Measurements from ENCODE around the gene VWA5B2. TPM values are rescaled to one million over a fixed set of nuclear protein-coding genes. Genes with fewer than 3 reads are reported as not detected.
"Not testable (repeated sequence)": the region's sequence is repeated elsewhere in the genome, so short reads cannot be mapped to it uniquely, and the experiment has no call there.

Gene VWA5B2
- total RNA-seq, 1 donor from 2014 or later: 1.1 TPM

DNA sequence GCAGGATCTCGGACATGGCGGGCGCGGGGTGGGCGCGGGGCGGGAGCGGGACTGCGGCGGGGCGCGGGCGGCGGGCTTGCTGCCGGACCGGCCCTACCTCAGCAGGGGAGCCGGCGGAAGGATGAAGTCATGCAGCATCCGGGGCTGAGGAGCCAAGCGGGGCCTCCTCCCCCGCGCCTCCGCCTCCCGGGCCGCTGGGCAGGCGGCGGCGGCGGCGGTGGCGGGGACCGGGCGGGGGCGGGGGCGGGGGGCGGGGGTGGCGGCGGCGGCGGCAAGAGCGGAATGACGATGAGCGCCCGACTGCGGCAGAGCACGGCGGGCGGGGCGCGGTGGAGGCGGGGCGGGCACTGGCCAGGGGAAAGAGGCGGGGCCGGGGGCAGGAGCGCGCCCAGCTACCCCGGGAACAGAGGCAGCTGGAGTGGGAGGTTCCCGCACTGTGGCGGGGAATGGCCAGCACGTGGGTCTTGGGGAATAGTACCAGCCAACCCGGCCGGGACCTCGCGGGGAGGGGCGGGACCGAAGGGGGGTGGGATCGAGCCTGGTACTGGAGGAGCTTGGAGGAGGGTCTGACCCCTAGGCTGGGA is 32.0 kb downstream of the VWA5B2 start, which contains the start of gene CAMK2N2:
TSS of gene CAMK2N2 (minus strand) at position 284 of the 584 bp plus-strand sequence. CDS start at position 16, 268 bp downstream.
- Mint-ChIP-seq H3K27ac (ENCODE audit: unreplicated experiment) (no peak within 1 kb of the TSS), H3K36me3 (ENCODE audit: low read depth, unreplicated experiment) (peaks cover 13% of the 10 kb centered on the region), H3K9me3 (ENCODE audit: unreplicated experiment) (no peaks in the 10 kb centered on the region), H3K4me1 (ENCODE audit: unreplicated experiment) (peaks cover 22% of the 10 kb centered on the region), H3K4me3 (ENCODE audit: unreplicated experiment) (peak within 1 kb of the TSS; percentile 88), H3K27me3 (ENCODE audit: unreplicated experiment) (peaks cover 34% of the 10 kb centered on the region)
- TF ChIP-seq, protein P1, sequence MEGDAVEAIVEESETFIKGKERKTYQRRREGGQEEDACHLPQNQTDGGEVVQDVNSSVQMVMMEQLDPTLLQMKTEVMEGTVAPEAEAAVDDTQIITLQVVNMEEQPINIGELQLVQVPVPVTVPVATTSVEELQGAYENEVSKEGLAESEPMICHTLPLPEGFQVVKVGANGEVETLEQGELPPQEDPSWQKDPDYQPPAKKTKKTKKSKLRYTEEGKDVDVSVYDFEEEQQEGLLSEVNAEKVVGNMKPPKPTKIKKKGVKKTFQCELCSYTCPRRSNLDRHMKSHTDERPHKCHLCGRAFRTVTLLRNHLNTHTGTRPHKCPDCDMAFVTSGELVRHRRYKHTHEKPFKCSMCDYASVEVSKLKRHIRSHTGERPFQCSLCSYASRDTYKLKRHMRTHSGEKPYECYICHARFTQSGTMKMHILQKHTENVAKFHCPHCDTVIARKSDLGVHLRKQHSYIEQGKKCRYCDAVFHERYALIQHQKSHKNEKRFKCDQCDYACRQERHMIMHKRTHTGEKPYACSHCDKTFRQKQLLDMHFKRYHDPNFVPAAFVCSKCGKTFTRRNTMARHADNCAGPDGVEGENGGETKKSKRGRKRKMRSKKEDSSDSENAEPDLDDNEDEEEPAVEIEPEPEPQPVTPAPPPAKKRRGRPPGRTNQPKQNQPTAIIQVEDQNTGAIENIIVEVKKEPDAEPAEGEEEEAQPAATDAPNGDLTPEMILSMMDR (IDR thresholded peaks at IDR 0.05; ENCODE audit: unreplicated experiment): no peak
- peak; percentile 34 for DNase-seq (ENCODE audit: low spot score)

GRCh38 chr3:184261854-184262763 is 32.7 kb downstream of the VWA5B2 start:
- peak overlapping the region; percentile 88 for H3K4me3 Mint-ChIP-seq (ENCODE audit: unreplicated experiment)
- H3K4me1 Mint-ChIP-seq (ENCODE audit: unreplicated experiment): peaks cover 22% of the 10 kb centered on the region
- H3K9me3 Mint-ChIP-seq (ENCODE audit: unreplicated experiment): no peaks in the 10 kb centered on the region
- DNase-seq (ENCODE audit: low spot score): no peak
- TF ChIP-seq, protein P1 (IDR thresholded peaks at IDR 0.05; ENCODE audit: unreplicated experiment): no peak
- peaks cover 13% of the 10 kb centered on the region for H3K36me3 Mint-ChIP-seq (ENCODE audit: low read depth, unreplicated experiment)
- peaks cover 34% of the 10 kb centered on the region for H3K27me3 Mint-ChIP-seq (ENCODE audit: unreplicated experiment)
- no peak overlapping the region for H3K27ac Mint-ChIP-seq (ENCODE audit: unreplicated experiment)

- Mint-ChIP-seq H3K9me3 (ENCODE audit: unreplicated experiment) (no peaks in the 10 kb centered on the region), H3K4me1 (ENCODE audit: unreplicated experiment) (peaks cover 22% of the 10 kb centered on the region), H3K36me3 (ENCODE audit: low read depth, unreplicated experiment) (peaks cover 13% of the 10 kb centered on the region), H3K4me3 (ENCODE audit: unreplicated experiment) (no peak overlapping the region), H3K27me3 (ENCODE audit: unreplicated experiment) (peaks cover 30% of the 10 kb centered on the region), H3K27ac (ENCODE audit: unreplicated experiment) (no peak overlapping the region)
- TF ChIP-seq, protein P1 (IDR thresholded peaks at IDR 0.05; ENCODE audit: unreplicated experiment): no peak
- DNase-seq (ENCODE audit: low spot score): no peak
Observed at GRCh38 chr3:184262764-184263179, 33.4 kb downstream of the VWA5B2 start.

GRCh38 chr3:184267249-184267648 is 37.9 kb downstream of the VWA5B2 start:
- H3K4me1 Mint-ChIP-seq (ENCODE audit: unreplicated experiment); DNase-seq (ENCODE audit: low spot score); H3K4me3 Mint-ChIP-seq (ENCODE audit: unreplicated experiment); H3K36me3 Mint-ChIP-seq (ENCODE audit: low read depth, unreplicated experiment); H3K27ac Mint-ChIP-seq (ENCODE audit: unreplicated experiment); H3K9me3 Mint-ChIP-seq (ENCODE audit: unreplicated experiment); H3K27me3 Mint-ChIP-seq (ENCODE audit: unreplicated experiment): not testable (repeated sequence)

DNA sequence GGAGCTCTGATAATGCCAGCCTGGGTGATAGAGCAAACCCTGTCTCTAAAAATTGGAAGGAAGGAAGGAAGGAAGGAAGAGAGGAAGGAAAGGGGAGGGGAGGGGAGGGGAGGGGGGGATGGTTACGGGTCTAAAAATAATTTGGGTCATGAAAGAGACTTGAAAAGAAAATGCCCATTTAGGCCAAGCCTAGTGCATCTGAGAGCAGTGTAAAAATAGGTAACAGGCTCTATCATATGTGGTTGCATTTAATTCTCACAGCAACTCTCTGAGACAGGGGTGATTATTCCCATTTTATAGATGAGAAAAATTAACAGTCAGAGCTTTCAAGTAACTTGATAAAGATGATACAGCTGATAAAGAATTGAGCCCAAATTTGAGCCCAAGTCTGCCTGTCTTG is 42.9 kb downstream of the VWA5B2 start:
- peaks cover 16% of the 10 kb centered on the region for H3K27me3 Mint-ChIP-seq (ENCODE audit: unreplicated experiment)
- no peak overlapping the region for H3K27ac Mint-ChIP-seq (ENCODE audit: unreplicated experiment)
- DNase-seq (ENCODE audit: low spot score): no peak
- TF ChIP-seq, protein P1 (IDR thresholded peaks at IDR 0.05; ENCODE audit: unreplicated experiment): no peak
- no peaks in the 10 kb centered on the region for H3K36me3 Mint-ChIP-seq (ENCODE audit: low read depth, unreplicated experiment)
- no peaks in the 10 kb centered on the region for H3K9me3 Mint-ChIP-seq (ENCODE audit: unreplicated experiment)
- peaks cover 6% of the 10 kb centered on the region for H3K4me1 Mint-ChIP-seq (ENCODE audit: unreplicated experiment)
- H3K4me3 Mint-ChIP-seq (ENCODE audit: unreplicated experiment): no peak overlapping the region

Data from endothelial cell (in vitro differentiated cells).